Posterior vena cava (tissue), 2 donors: ENCODE results near the gene ADAM22. TPM values are rescaled to one million over a fixed set of nuclear protein-coding genes. Genes with fewer than 3 reads are reported as not detected.

Source experiments
- DNase-seq: peaks from one replicate; pipeline ENCODE4 v3.0.0-alpha.2; 2020; ENCODE audit warnings: low spot score
- intact Hi-C, 2 donors: fragments of 100-400 bp; cut with DNase I; formaldehyde crosslinking; loops; one replicate each; pipeline versions ENCODE4 v1.14.1 to v1.14.2; 2022 to 2023
- total RNA-seq, 2 donors: library from RNA; stranded (reverse); fragmentation: NEBNext Ultra II Directional; extraction: Animal tissue kit (Norgen Biotek cat#: 25700); gene quantifications; one replicate each; pipeline ENCODE4 v1.2.1, GENCODE V29; 2021
- donor health status: DM: yes; HTN: yes; CAD: no.
- donor health status: DM: yes; HTN: yes; CAD: no.

The ADAM22 gene
- total RNA-seq, 2 donors from 2014 or later, result 11.5 to 18.4 TPM

DNA sequence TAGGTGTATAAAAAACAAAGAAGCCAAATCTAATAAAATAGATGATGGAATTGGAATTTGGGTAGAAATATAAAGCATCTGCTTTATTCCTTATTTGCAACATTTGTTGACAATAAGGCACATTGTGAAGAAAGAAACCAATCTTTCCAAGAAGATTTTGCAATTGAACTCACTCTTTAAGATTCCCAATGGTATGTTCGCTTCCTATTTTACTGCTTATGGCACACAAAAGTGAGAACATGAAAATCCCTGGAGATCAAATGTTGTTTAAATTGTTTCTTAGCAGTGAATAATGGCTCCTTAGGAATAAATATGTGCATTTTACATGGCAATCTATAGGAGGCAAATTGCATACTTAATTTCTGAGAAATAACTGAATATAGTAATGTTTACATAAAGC lies 84.5 kb downstream of the ADAM22 start:
- intact Hi-C loops, result no loop called here
- no peak for DNase-seq

GRCh38 chr7:88020953-88021665 lies 87.1 kb downstream of the ADAM22 start:
- DNase-seq, result no peak
- intact Hi-C loops, result no loop called here

DNA sequence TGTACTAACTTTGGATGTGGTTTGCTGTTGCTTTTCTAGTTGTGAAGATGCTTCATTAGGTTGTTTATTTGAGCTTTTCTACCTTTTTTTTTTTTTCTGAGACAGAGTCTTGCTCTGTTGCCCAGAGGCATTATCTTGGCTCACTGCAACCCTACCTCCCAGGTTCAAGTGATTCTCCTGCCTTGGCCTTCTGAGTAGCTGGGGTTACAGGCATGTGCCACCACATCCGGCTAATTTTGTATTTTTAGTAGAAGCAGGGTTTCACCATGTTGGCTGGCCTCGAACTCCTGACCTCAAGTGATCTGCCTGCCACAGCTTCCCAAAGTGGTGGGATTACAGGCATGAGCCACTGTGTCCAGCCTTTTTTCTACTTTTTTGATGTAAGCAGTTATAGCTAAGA lies 93.7 kb downstream of the ADAM22 start:
- intact Hi-C loops, result no loop called here
- no peak for DNase-seq

GRCh38 chr7:88034083-88034695 lies 100.1 kb downstream of the ADAM22 start:
- intact Hi-C loops, result no loop called here

DNA sequence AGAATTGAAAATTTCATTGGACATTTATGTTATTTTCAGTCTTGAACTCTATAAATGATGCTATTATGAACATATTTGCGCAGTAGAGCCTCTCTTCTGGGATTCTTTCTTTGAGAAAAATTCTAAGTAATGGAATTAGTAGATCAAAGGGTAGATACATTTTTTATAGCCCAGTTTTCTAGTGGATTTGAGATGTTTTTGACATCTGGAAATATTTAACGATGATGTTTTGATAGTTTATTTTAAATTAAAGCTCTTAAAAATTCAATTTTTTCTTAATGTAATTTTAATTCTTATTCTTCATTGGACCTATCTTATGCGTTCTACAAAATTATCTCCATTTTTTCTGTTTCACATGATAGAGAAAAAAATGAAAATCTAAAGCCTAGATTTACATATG lies 103.0 kb downstream of the ADAM22 start:
- intact Hi-C loops, result no loop called here
- no peak for DNase-seq

More at GRCh38 chr7:88034083-88034695, 100.1 kb downstream of the ADAM22 start:
- no peak for DNase-seq

- DNase-seq, result no peak
- intact Hi-C loops, result no loop called here
These were observed 106.6 kb downstream of the ADAM22 start for GRCh38 chr7:88040694-88041093.

DNA sequence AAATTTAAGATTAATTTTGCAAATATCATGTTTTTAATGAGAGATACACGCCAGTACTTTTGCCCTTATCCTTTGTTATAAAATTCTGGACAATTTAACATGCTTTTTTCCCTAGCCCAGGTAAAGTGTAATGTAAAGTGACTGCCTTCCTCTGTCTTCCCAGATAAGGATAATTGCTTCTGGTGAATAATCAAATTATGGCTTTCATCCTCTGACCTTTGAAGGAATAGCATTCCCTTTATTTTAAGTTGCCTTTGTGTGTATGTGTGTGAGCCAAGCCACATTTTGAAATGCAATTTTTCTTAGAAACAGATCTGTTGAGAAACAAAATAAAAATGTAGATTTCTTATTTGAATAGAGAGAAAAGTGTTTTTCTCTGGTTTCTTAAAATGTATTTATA lies 107.5 kb downstream of the ADAM22 start:
- intact Hi-C loops, result no loop called here
- DNase-seq, result no peak

DNA sequence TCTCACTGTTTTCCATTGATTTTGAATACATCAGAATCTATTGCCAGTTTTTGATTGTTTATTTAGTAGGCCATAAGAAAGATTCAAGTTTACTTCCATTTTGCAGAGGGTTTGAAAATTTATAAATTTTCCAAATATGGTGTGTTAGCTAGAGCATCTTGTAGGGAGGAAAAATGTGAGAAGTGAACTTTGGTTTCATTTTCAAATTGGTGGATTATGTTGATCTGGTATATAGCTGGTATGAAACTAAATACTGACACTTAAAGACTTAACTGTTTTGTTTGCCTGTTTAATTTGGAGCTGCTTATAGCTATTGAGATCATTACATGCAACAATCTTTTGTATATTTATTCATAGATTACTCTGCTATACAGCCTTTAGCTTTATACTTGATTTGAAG lies 108.1 kb downstream of the ADAM22 start:
- intact Hi-C loops, result no loop called here

DNA sequence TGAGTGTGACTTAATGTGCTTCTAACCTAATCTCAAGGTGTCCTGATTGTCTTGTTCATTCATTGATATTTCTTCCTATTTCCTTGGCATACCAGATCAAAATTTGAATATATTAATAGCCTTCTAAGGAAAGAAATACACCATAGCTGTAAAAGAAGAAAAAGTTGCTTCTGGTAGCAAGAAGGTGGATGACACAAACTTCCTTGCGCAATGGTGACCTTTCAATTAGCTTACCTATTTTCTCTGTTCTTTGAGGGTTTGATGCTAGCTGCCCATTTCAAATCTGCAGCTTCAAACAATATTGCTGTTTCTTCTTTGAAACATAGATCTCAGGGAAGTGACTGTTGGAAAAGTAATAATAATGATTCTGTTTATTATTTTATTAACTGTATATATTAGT lies 108.8 kb downstream of the ADAM22 start:
- no peak for DNase-seq
- intact Hi-C loops, result no loop called here

More for the DNA sequence above, 108.1 kb downstream of the ADAM22 start:
- DNase-seq, result no peak

GRCh38 chr7:88044069-88044468 lies 110.0 kb downstream of the ADAM22 start:
- intact Hi-C loops, result no loop called here
- DNase-seq, result no peak

DNA sequence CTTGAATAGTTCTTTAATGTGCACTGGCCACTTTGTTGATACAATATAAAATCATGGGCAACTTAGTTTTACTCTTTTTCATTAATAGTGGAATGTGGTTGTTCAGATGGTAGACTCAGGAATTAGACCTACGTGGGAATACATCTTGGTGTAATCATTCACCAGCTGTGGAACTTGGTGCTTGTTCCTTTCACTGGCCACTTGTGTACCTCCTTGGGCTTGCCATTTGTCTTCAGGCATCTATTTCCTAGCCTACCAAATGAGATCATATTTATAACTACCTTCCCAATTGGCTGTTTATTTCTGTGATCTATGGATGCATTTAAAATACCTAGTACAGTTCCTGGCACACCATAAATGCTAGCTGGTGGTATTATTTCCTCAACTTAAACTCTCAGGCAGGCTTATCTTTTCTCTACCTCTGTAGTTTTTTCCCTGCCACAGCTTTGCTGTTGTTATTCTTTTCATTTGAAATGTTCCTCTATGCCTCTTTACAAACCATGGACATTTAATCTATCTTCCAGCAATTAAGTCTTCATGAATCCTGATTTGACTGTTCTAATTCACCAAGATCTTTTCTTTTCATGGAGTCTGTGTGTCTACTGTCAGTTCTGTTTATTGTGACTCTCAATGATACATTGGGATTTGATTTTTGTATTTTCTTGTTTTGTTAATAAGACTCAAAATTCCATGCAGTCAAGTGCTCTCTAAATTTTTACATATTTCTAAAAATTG lies 113.0 kb downstream of the ADAM22 start:
- no peak for DNase-seq
- intact Hi-C loops, result no loop called here

DNA sequence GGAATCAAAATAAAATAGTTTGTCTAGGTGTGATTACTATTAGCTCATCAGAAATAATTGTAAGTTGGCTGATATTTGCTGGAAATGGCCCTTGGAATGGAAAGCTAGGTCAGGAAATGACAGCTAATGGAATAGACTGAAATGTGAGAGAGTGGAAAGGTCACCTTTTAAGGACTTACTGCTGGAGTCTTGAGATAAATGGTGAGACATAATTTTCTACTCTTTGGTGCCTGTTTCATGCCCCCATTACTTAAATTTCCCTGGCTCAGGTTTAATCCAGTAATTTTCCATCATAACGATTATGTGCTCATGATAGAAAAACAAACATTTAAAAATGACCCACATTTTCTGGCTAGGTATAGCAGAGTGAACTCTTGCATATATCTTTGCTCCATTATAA lies 123.6 kb downstream of the ADAM22 start:
- intact Hi-C loops, result no loop called here
- no peak for DNase-seq

DNA sequence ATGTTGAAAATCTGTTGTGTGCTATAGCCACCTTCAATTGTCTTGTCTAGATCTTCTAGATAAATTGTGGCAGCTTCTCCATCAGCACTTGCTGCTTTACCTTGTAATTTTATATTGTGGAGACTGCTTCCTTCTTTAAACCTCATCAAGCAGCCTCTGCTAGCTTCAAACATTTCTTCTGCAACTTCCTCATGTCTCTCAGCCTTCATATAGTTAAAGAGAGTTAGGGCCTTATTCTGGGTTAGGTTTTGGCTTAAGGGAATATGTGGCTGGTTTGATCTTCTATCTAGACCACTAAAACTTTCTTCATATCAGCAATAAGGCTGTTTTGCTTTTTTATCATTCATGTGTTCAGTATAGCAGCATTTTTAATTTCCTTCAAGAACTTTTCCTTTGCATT lies 128.2 kb downstream of the ADAM22 start:
- no peak for DNase-seq

DNA sequence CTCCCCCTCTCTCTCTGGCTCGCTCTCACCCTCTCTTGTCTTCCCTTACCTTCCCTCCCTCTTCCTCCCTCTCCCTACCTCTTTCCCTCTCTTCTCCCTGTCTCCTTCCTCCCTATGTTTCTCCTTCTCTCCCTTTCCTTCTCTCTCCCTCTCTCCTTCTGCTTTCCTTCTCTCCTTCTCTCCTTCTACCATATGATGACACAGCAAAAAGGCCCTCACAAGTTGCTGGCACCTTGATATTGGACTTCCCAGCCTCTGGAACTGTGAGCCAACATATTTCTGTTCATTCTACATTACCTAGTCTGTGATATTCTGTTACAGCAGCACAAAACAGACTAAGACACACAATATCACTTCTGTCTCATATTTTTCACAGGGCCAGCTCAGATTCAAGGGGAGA lies 135.0 kb downstream of the ADAM22 start:
- no peak for DNase-seq
- intact Hi-C loops, result no loop called here

More for the DNA sequence above, 128.2 kb downstream of the ADAM22 start:
- intact Hi-C loops, result no loop called here

GRCh38 chr7:88071994-88072714 lies 138.1 kb downstream of the ADAM22 start:
- no peak for DNase-seq
- intact Hi-C loops, result no loop called here

GRCh38 chr7:88072715-88073055 lies 138.6 kb downstream of the ADAM22 start:
- no peak for DNase-seq
- intact Hi-C loops, result no loop called here

GRCh38 chr7:88073626-88074025 lies 139.6 kb downstream of the ADAM22 start:
- no peak for DNase-seq
- intact Hi-C loops, result no loop called here

GRCh38 chr7:88075216-88075615 lies 141.2 kb downstream of the ADAM22 start:
- DNase-seq, result no peak
- intact Hi-C loops, result no loop called here

GRCh38 chr7:88083883-88084282 lies 149.8 kb downstream of the ADAM22 start:
- intact Hi-C loops, result no loop called here
- DNase-seq, result no peak

DNA sequence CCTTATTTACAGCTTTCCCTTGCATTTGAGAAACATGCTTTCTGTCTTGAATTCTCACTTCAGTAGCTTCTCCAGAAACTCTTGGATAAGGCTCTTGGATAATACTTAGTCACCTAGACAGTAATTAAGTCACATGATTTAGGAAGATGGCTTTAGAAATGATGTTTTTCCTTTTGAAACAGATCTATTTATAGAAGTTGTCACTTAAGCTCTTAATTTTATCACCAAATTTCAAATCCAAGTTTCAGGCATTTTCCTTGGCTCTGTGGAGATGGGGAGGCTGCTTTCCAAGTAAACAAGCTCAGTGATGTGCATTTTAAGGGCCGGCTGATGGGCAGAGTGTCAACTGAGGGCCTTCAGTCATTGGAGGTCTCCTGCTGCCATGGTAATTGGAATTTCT lies 155.5 kb downstream of the ADAM22 start:
- no peak for DNase-seq
- intact Hi-C loops, result no loop called here
